ENCODE data around the gene USP31.

USP31 gene

GRCh38 chr16:23016368-23016767 is 132.9 kb downstream of the USP31 start:
- H3K27ac ChIP-seq (ENCODE audit: low read depth, low read length, poor library complexity, severe bottlenecking), result no peak overlapping the region
- H4K20me1 ChIP-seq (ENCODE audit: insufficient read depth, low read length), result no peaks in the 10 kb centered on the region
- TF ChIP-seq EZH2 (IDR thresholded peaks at IDR 0.05; ENCODE audit: borderline replicate concordance, low read length), result no peak
- TF ChIP-seq CTCF (IDR thresholded peaks at IDR 0.05; ENCODE audit: low read length), result no peak
- H2AFZ ChIP-seq (ENCODE audit: low read length), result no peak overlapping the region
- no peaks in the 10 kb centered on the region for H3F3A ChIP-seq (ENCODE audit: insufficient read depth, low read length)
- no peaks in the 10 kb centered on the region for H3K9me2 ChIP-seq (ENCODE audit: low read depth, low read length)
- H3K36me3 ChIP-seq (ENCODE audit: insufficient read depth, low read length), result no peaks in the 10 kb centered on the region
- H3K4me2 ChIP-seq (ENCODE audit: low read length), result no peak overlapping the region
- H3K4me1 ChIP-seq (ENCODE audit: insufficient read depth, low read length, severe bottlenecking), result no peaks in the 10 kb centered on the region
- H3K9ac ChIP-seq (ENCODE audit: low read length), result no peak overlapping the region
- no peaks in the 10 kb centered on the region for H3K27me3 ChIP-seq (ENCODE audit: insufficient read depth, low read length)
- H3K79me2 ChIP-seq (ENCODE audit: insufficient read depth, low read length), result no peaks in the 10 kb centered on the region
- H3K9me3 ChIP-seq (ENCODE audit: low read length), result no peaks in the 10 kb centered on the region
- no peak overlapping the region for H3K4me3 ChIP-seq (ENCODE audit: low read depth, low read length, poor library complexity, severe bottlenecking)

- no peak overlapping the region for H3K27ac ChIP-seq (ENCODE audit: low read depth, low read length, poor library complexity, severe bottlenecking)
- H3K9me3 ChIP-seq (ENCODE audit: low read length), result no peaks in the 10 kb centered on the region
- H3K27me3 ChIP-seq (ENCODE audit: insufficient read depth, low read length), result no peaks in the 10 kb centered on the region
- H4K20me1 ChIP-seq (ENCODE audit: insufficient read depth, low read length), result no peaks in the 10 kb centered on the region
- TF ChIP-seq EZH2 (IDR thresholded peaks at IDR 0.05; ENCODE audit: borderline replicate concordance, low read length) (no peak), CTCF (IDR thresholded peaks at IDR 0.05; ENCODE audit: low read length) (no peak)
- H3K4me1 ChIP-seq (ENCODE audit: insufficient read depth, low read length, severe bottlenecking), result no peaks in the 10 kb centered on the region
- no peaks in the 10 kb centered on the region for H3K79me2 ChIP-seq (ENCODE audit: insufficient read depth, low read length)
- H3K9me2 ChIP-seq (ENCODE audit: low read depth, low read length), result no peaks in the 10 kb centered on the region
- H3K4me3 ChIP-seq (ENCODE audit: low read depth, low read length, poor library complexity, severe bottlenecking), result no peak overlapping the region
- H3F3A ChIP-seq (ENCODE audit: insufficient read depth, low read length), result no peaks in the 10 kb centered on the region
- no peaks in the 10 kb centered on the region for H3K36me3 ChIP-seq (ENCODE audit: insufficient read depth, low read length)
- H3K4me2 ChIP-seq (ENCODE audit: low read length), result no peak overlapping the region
- H2AFZ ChIP-seq (ENCODE audit: low read length), result no peak overlapping the region
- no peak overlapping the region for H3K9ac ChIP-seq (ENCODE audit: low read length)
Measured at GRCh38 chr16:23015580-23015979, 133.7 kb downstream of the USP31 start.

DNA sequence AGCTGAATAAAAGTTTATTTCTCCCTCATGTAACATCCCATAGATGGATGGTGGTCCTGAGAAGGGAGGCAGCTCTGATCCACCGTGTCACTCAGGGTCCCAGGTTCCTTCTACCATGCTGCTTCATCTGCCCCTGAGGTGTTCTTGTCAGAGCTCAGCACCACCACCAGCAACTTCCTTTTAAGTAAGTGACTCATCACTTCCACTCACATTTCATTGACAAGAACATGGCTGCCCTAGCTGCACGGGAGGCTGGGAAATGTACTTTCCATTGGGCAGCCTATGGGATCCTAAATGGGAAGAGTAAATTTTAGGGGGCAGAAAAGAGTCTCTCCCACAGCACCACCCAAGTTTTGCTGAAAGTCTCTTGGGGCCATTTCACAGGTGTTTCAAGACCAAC is 134.7 kb downstream of the USP31 start:
- H3K36me3 ChIP-seq (ENCODE audit: insufficient read depth, low read length), result no peaks in the 10 kb centered on the region
- no peaks in the 10 kb centered on the region for H3K4me1 ChIP-seq (ENCODE audit: insufficient read depth, low read length, severe bottlenecking)
- H3F3A ChIP-seq (ENCODE audit: insufficient read depth, low read length), result no peaks in the 10 kb centered on the region
- H3K27me3 ChIP-seq (ENCODE audit: insufficient read depth, low read length), result no peaks in the 10 kb centered on the region
- no peak overlapping the region for H3K27ac ChIP-seq (ENCODE audit: low read depth, low read length, poor library complexity, severe bottlenecking)
- H3K9ac ChIP-seq (ENCODE audit: low read length), result no peak overlapping the region
- H4K20me1 ChIP-seq (ENCODE audit: insufficient read depth, low read length), result no peaks in the 10 kb centered on the region
- no peak for TF ChIP-seq CTCF (IDR thresholded peaks at IDR 0.05; ENCODE audit: low read length)
- TF ChIP-seq EZH2 (IDR thresholded peaks at IDR 0.05; ENCODE audit: borderline replicate concordance, low read length), result no peak
- H2AFZ ChIP-seq (ENCODE audit: low read length), result no peak overlapping the region
- no peak overlapping the region for H3K4me2 ChIP-seq (ENCODE audit: low read length)
- no peaks in the 10 kb centered on the region for H3K79me2 ChIP-seq (ENCODE audit: insufficient read depth, low read length)
- no peak overlapping the region for H3K4me3 ChIP-seq (ENCODE audit: low read depth, low read length, poor library complexity, severe bottlenecking)
- no peaks in the 10 kb centered on the region for H3K9me3 ChIP-seq (ENCODE audit: low read length)
- H3K9me2 ChIP-seq (ENCODE audit: low read depth, low read length), result no peaks in the 10 kb centered on the region

All from OCI-LY1 (cell line).